Endothelial cell of umbilical vein (primary cell): Measurements from ENCODE around the gene KCNMA1. TPM values are rescaled to one million over a fixed set of nuclear protein-coding genes. Genes with fewer than 3 reads are reported as not detected.

Experiments used
- BruUV-seq: library from RNA; stranded (reverse); fragments of 400-500 nt; replicated peaks from 2 replicates; lab custom pipeline; 2021; lab: Mats Ljungman, UMichigan
- CTCF ChIA-PET: fragments of 300-600, 350-600 bp; sonication (Branson Sonifier 250); formaldehyde crosslinking; loops from one replicate; lab custom pipeline; 2021; ENCODE audit warnings: antibody characterized with exemption, inconsistent platforms; lab: Charles Lee
- POLR2A ChIA-PET: fragments of 300-600, 350-600 bp; sonication (Branson Sonifier 250); formaldehyde crosslinking; loops from one replicate; lab custom pipeline; 2021; ENCODE audit warnings: antibody characterized with exemption, inconsistent platforms; lab: Charles Lee
- DNase-seq: peaks from one replicate; pipeline ENCODE4 v3.0.0-alpha.2; 2011; ENCODE audit warnings: low read depth, low spot score
- FAIRE-seq: peaks from 2 replicates; lab custom pipeline; 2011; peaks lifted over from hg19 to GRCh38; lab: Jason Lieb, UNC
- H2AFZ ChIP-seq: 2 replicates; pipeline ENCODE4 v1.6.0; 2012; ENCODE audit warnings: low read depth, low read length, control low read depth, inconsistent platforms
- H3K27ac ChIP-seq: 2 replicates; pipeline ENCODE4 v1.5.1; 2011; ENCODE audit warnings: low read depth, mild to moderate bottlenecking, control low read depth, low read length, moderate library complexity; ENCODE audit not compliant: insufficient read depth
- H3K27me3 ChIP-seq, 2 experiments: 2 replicates each; pipeline versions ENCODE4 v1.6.0 to v1.6.1; 2011; ENCODE audit warnings: low read length in 2 of 2, mixed read lengths in 1 of 2; ENCODE audit not compliant: control insufficient read depth in 2 of 2, insufficient read depth in 2 of 2
- H3K36me3 ChIP-seq, 2 experiments: 2 replicates in 1 of 2; 3 replicates in 1 of 2; pipeline ENCODE4 v1.5.1; 2011; ENCODE audit warnings: low read length in 2 of 2, mild to moderate bottlenecking in 1 of 2, moderate library complexity in 1 of 2; ENCODE audit not compliant: control insufficient read depth in 2 of 2, insufficient read depth in 2 of 2; ENCODE audit errors: extremely low read depth in 1 of 2
- H3K4me1 ChIP-seq: 3 replicates; pipeline ENCODE4 v1.5.1; 2011; ENCODE audit warnings: mild to moderate bottlenecking, low read length; ENCODE audit not compliant: control insufficient read depth, insufficient read depth; ENCODE audit errors: extremely low read depth
- H3K4me2 ChIP-seq: 2 replicates; pipeline ENCODE4 v1.6.1; 2011; ENCODE audit warnings: low read length, control low read depth, mixed read lengths; ENCODE audit not compliant: insufficient read depth
- H3K4me3 ChIP-seq, 3 experiments: fragments of 200-600 bp in 1 of 3; sonication (generic), shearing (Covaris generic) in 1 of 3; replicated peaks in 1 of 3; 2 replicates each; pipeline ENCODE4 v1.5.1; 2011 to 2016; ENCODE audit warnings: control low read depth in 3 of 3, low read length in 3 of 3, mild to moderate bottlenecking in 2 of 3, inconsistent platforms in 1 of 3, low read depth in 1 of 3, moderate library complexity in 1 of 3; ENCODE audit not compliant: insufficient read depth in 1 of 3
- H3K79me2 ChIP-seq: 2 replicates; pipeline ENCODE4 v1.6.0; 2012; ENCODE audit warnings: low read length, inconsistent platforms; ENCODE audit not compliant: control insufficient read depth, insufficient read depth
- H3K9ac ChIP-seq: replicated peaks from 2 replicates; pipeline ENCODE3; 2011; ENCODE audit warnings: low read length, control low read depth; ENCODE audit not compliant: insufficient read depth; ENCODE audit errors: extremely low read depth
- H3K9me1 ChIP-seq: replicated peaks from 3 replicates; pipeline ENCODE4 v1.6.0; 2011; ENCODE audit warnings: mild to moderate bottlenecking, low read length; ENCODE audit not compliant: control insufficient read depth, insufficient read depth; ENCODE audit errors: extremely low read depth
- H3K9me3 ChIP-seq: replicated peaks from 2 replicates; pipeline ENCODE4 v1.5.1; 2012; ENCODE audit warnings: low read length, inconsistent platforms; ENCODE audit not compliant: control insufficient read depth, insufficient read depth
- H4K20me1 ChIP-seq: replicated peaks from 2 replicates; pipeline ENCODE3; 2011; ENCODE audit warnings: mild to moderate bottlenecking, low read length; ENCODE audit not compliant: control insufficient read depth, insufficient read depth; ENCODE audit errors: extremely low read depth
- CTCF ChIP-seq, 2 donors: IDR thresholded peaks; 1 replicate in 1 of 2; 2 replicates in 1 of 2; pipeline ENCODE4 v1.5.1; 2011; ENCODE audit warnings: low read length in 2 of 2, mild to moderate bottlenecking in 2 of 2, moderate library complexity in 2 of 2, control low read depth in 1 of 2, inconsistent platforms in 1 of 2, low read depth in 1 of 2; ENCODE audit not compliant: insufficient read depth in 1 of 2; ENCODE audit errors: extremely low read depth in 1 of 2
- GATA2 ChIP-seq: IDR thresholded peaks from 2 replicates; pipeline ENCODE4 v1.7.0; 2011; ENCODE audit warnings: low read depth, mild to moderate bottlenecking, moderate library complexity, mixed read lengths, low read length; ENCODE audit not compliant: insufficient read length, insufficient read depth
- JUN ChIP-seq: IDR thresholded peaks from 2 replicates; pipeline ENCODE4 v1.6.1; 2011; ENCODE audit warnings: borderline replicate concordance, low read depth; ENCODE audit not compliant: insufficient read length, insufficient read depth
- MYC ChIP-seq: IDR thresholded peaks from one replicate; pipeline ENCODE4 v1.6.1; 2011; ENCODE audit warnings: mild to moderate bottlenecking, low read depth, low read length
- POLR2AphosphoS5 ChIP-seq: IDR thresholded peaks from 2 replicates; pipeline ENCODE4 v1.6.1; 2012; ENCODE audit warnings: low read depth, mild to moderate bottlenecking, control low read depth, low read length, moderate library complexity; ENCODE audit not compliant: insufficient read depth
- dilution Hi-C: fragments of 300-500 bp; cut with MboI; formaldehyde crosslinking; loops from one replicate; pipeline ENCODE4 v1.15.0; 2019; ENCODE audit warnings: low sequenced_read_pairs; ENCODE audit not compliant: extremely low pct_ligation_motif_present
- intact Hi-C: fragments of 100-400 bp; cut with micrococcal nuclease; formaldehyde crosslinking; loops from one replicate; pipeline ENCODE4 v1.10.0; 2022
- polyA plus RNA-seq, 4 experiments: library from polyadenylated mRNA; depleted of rRNA in 3 of 4; stranded (reverse) in 3 of 4; unstranded in 1 of 4; fragments of >200 nt; gene quantifications; 2 replicates each; pipeline versions ENCODE4 v1.2.1 to v1.2.3, GENCODE V29; 2011 to 2012; ENCODE audit warnings: missing spikeins in 1 of 4
- total RNA-seq: library from RNA; stranded (reverse); gene quantifications from 2 replicates; pipeline ENCODE4 v1.2.3, GENCODE V29; 2021

The KCNMA1 gene
- total and polyA plus RNA-seq, 2 donors (not counting 3 experiments of a cell fraction or from before 2014, with no cell fraction given) = 0.10 to 0.82 TPM

GRCh38 chr10:77187376-77187999 lies 450.1 kb downstream of the KCNMA1 start:
- no peak overlapping the region for H3K27ac ChIP-seq
- POLR2A ChIA-PET = no interaction called here

More at GRCh38 chr10:77187376-77187999, 450.1 kb downstream of the KCNMA1 start:
- Histone ChIP-seq H3K9me1 (no peaks in the 10 kb centered on the region), H3K4me2 (no peak overlapping the region), H3K9ac (no peak overlapping the region), H3K27me3 (peaks cover 5 to 8% of the 10 kb centered on the region in 2 experiments), H3K79me2 (no peaks in the 10 kb centered on the region), H4K20me1 (no peaks in the 10 kb centered on the region), H3K4me3 (no peak overlapping the region), H2AFZ (no peak overlapping the region), H3K36me3 (no peaks in the 10 kb centered on the region), H3K4me1 (no peaks in the 10 kb centered on the region), H3K9me3 (no peaks in the 10 kb centered on the region)
- CTCF ChIA-PET = interaction anchor here (0.6 to 2.9 kb wide), 10 partner anchors 11 to 569 kb away, joined by 3 to 9 read pairs (median 6); partner anchors contain the start of gene KCNMA1
- BruUV-seq = no TSS peak
- dilution Hi-C loops = no loop called here
- DNase-seq (no peak), FAIRE-seq (no peak)
- intact Hi-C loops = no loop called here
- TF ChIP-seq MYC (no peak), JUN (no peak), GATA2 (peak; percentile 65), CTCF (IDR thresholded peaks at IDR 0.05; ENCODE audit: extremely low read depth in 1 of 2, insufficient read depth in 1 of 2, low read depth in 1 of 2, low read length in 2 of 2) (no peak), POLR2AphosphoS5 (no peak)
